Medulla oblongata (tissue), 1 donor: Measurements from ENCODE around the gene KLK7.

ENCODE experiments used
- DNase-seq: peaks from one replicate; pipeline ENCODE4 v3.0.0-alpha.2; 2015; ENCODE audit errors: extremely low spot score

KLK7 gene

GRCh38 chr19:50983625-50984292, at the start of gene KLK7:
Gene KLK7, minus strand, starts transcription at chr19:50983917. Its CDS starts 1,518 bp downstream, at chr19:50982399.
- DNase-seq: no peak

GRCh38 chr19:51031880-51032225, 48.1 kb upstream of the KLK7 start:
- no peak for DNase-seq

GRCh38 chr19:51031220-51031879, 47.6 kb upstream of the KLK7 start:
- no peak for DNase-seq

GRCh38 chr19:51030631-51031030, 46.9 kb upstream of the KLK7 start:
- no peak for DNase-seq

- DNase-seq: no peak
Observed at GRCh38 chr19:51029718-51030117, 46.0 kb upstream of the KLK7 start.

GRCh38 chr19:51027873-51028272, 44.2 kb upstream of the KLK7 start:
- no peak for DNase-seq

GRCh38 chr19:51027126-51027806, 43.5 kb upstream of the KLK7 start:
- DNase-seq: no peak

- no peak for DNase-seq
Observed at GRCh38 chr19:51026554-51026831, 42.8 kb upstream of the KLK7 start, which contains the start of gene KLK11. Gene KLK11, minus strand, starts transcription at chr19:51026616. Its CDS starts 985 bp downstream, at chr19:51025631.

GRCh38 chr19:51025809-51026553, 42.3 kb upstream of the KLK7 start:
- DNase-seq: no peak

GRCh38 chr19:51025401-51025800, 41.7 kb upstream of the KLK7 start:
- DNase-seq: no peak

- DNase-seq: no peak
Observed at GRCh38 chr19:51024924-51025323, 41.2 kb upstream of the KLK7 start.

GRCh38 chr19:51023946-51024345, 40.2 kb upstream of the KLK7 start:
- no peak for DNase-seq

GRCh38 chr19:51022526-51022925, 38.8 kb upstream of the KLK7 start:
- no peak for DNase-seq

- DNase-seq: peak; percentile 57
Observed at GRCh38 chr19:51020988-51021651, 37.4 kb upstream of the KLK7 start.

- DNase-seq: no peak
Observed at GRCh38 chr19:51019544-51019925, 35.8 kb upstream of the KLK7 start, which contains the start of gene KLK10. Gene KLK10, minus strand, starts transcription at chr19:51019709. Its CDS starts 579 bp downstream, at chr19:51019130.

GRCh38 chr19:51018745-51019543, 35.2 kb upstream of the KLK7 start:
- no peak for DNase-seq

- DNase-seq: peak; percentile 70
Observed at GRCh38 chr19:51016798-51017683, 33.3 kb upstream of the KLK7 start.

- DNase-seq: no peak
Observed at GRCh38 chr19:51015691-51016267, 32.1 kb upstream of the KLK7 start.

- no peak for DNase-seq
Observed at GRCh38 chr19:51014242-51014641, 30.5 kb upstream of the KLK7 start.
